HG02938 (cell line): ENCODE results near the gene CCDC148.

Experiments
- ATAC-seq: cut with Tn5 transposase; IDR thresholded peaks from one replicate; pipeline ENCODE4 v1.9.1; 2021; ENCODE audit warnings: mild to moderate bottlenecking, moderate library complexity; ENCODE audit not compliant: unreplicated experiment

CCDC148 gene

GRCh38 chr2:158305501-158305900 is 151.1 kb downstream of the CCDC148 start:
- no peak for ATAC-seq

GRCh38 chr2:158300394-158300793 is 156.2 kb downstream of the CCDC148 start:
- ATAC-seq, result no peak

GRCh38 chr2:158297606-158298005 is 158.9 kb downstream of the CCDC148 start:
- no peak for ATAC-seq

GRCh38 chr2:158297120-158297519 is 159.4 kb downstream of the CCDC148 start:
- no peak for ATAC-seq

GRCh38 chr2:158293722-158294121 is 162.8 kb downstream of the CCDC148 start:
- ATAC-seq, result no peak

- no peak for ATAC-seq
Measured at GRCh38 chr2:158291544-158292180, 164.9 kb downstream of the CCDC148 start.

GRCh38 chr2:158290225-158290624 is 166.3 kb downstream of the CCDC148 start:
- ATAC-seq, result no peak

GRCh38 chr2:158276619-158277471 is 179.7 kb downstream of the CCDC148 start:
- no peak for ATAC-seq

- ATAC-seq, result no peak
Measured at GRCh38 chr2:158273791-158274190, 182.8 kb downstream of the CCDC148 start.

GRCh38 chr2:158270536-158270935 is 186.0 kb downstream of the CCDC148 start:
- no peak for ATAC-seq

- ATAC-seq, result no peak
Measured at GRCh38 chr2:158269143-158269542, 187.4 kb downstream of the CCDC148 start.

- ATAC-seq, result no peak
Measured at GRCh38 chr2:158266111-158266510, 190.4 kb downstream of the CCDC148 start.

GRCh38 chr2:158255257-158255656 is 201.3 kb downstream of the CCDC148 start:
- ATAC-seq, result no peak

- no peak for ATAC-seq
Measured at GRCh38 chr2:158253170-158253569, 203.4 kb downstream of the CCDC148 start.

GRCh38 chr2:158251356-158251755 is 205.2 kb downstream of the CCDC148 start:
- ATAC-seq, result no peak

- ATAC-seq, result no peak
Measured at GRCh38 chr2:158243392-158243791, 213.2 kb downstream of the CCDC148 start.

- no peak for ATAC-seq
Measured at GRCh38 chr2:158242280-158242679, 214.3 kb downstream of the CCDC148 start.

- no peak for ATAC-seq
Measured at GRCh38 chr2:158240975-158241374, 215.6 kb downstream of the CCDC148 start.

- no peak for ATAC-seq
Measured at GRCh38 chr2:158239271-158239670, 217.3 kb downstream of the CCDC148 start.

- no peak for ATAC-seq
Measured at GRCh38 chr2:158234497-158234896, 222.1 kb downstream of the CCDC148 start.

GRCh38 chr2:158232476-158232875 is 224.1 kb downstream of the CCDC148 start:
- no peak for ATAC-seq

GRCh38 chr2:158228943-158229508 is 227.5 kb downstream of the CCDC148 start:
- ATAC-seq, result no peak
